D721Med (cell line): ENCODE results near the gene TUBGCP2.

Source experiments
- DNase-seq: peaks from one replicate; pipeline ENCODE4 v3.0.0; 2011; ENCODE audit warnings: low spot score; ENCODE audit not compliant: insufficient read length
- FAIRE-seq: peaks from 2 replicates; lab custom pipeline; 2011; peaks lifted over from hg19 to GRCh38; lab: Jason Lieb, UNC
- TF ChIP-seq, protein P1 (sequence below): IDR thresholded peaks from 2 replicates; pipeline ENCODE4 v1.5.1; 2012; ENCODE audit warnings: mild to moderate bottlenecking, control low read depth; ENCODE audit not compliant: insufficient read depth; ENCODE audit errors: missing control alignments

TUBGCP2 gene

DNA sequence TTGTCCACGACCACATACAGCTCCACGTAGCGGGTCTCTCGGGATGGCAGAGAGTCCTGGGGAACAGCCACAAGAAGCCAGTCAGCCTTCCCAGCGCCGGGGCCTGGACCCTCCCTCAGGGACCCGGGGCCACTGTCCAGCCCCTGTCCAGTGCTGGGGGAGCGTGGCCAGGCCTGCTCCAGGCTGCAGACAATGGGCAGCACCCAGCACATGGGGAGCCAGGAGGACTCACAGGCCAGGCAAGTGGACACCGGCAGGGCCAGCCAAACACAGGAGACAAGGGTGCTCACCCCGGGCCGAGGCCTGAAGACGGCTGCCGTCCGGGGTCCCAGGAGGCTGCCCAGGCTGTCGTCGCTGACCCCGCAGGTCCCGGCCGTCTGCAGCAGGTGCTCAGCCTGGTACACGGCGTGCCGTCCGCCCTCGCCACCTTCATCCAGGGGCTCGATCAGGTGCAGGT lies 35.7 kb downstream of the TUBGCP2 start:
- no peak for FAIRE-seq
- no peak for DNase-seq
- TF ChIP-seq, protein P1, sequence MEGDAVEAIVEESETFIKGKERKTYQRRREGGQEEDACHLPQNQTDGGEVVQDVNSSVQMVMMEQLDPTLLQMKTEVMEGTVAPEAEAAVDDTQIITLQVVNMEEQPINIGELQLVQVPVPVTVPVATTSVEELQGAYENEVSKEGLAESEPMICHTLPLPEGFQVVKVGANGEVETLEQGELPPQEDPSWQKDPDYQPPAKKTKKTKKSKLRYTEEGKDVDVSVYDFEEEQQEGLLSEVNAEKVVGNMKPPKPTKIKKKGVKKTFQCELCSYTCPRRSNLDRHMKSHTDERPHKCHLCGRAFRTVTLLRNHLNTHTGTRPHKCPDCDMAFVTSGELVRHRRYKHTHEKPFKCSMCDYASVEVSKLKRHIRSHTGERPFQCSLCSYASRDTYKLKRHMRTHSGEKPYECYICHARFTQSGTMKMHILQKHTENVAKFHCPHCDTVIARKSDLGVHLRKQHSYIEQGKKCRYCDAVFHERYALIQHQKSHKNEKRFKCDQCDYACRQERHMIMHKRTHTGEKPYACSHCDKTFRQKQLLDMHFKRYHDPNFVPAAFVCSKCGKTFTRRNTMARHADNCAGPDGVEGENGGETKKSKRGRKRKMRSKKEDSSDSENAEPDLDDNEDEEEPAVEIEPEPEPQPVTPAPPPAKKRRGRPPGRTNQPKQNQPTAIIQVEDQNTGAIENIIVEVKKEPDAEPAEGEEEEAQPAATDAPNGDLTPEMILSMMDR = no peak

- no peak for FAIRE-seq
- TF ChIP-seq, protein P1 = no peak
- DNase-seq = no peak
Observed at GRCh38 chr10:133272301-133272963, 36.2 kb downstream of the TUBGCP2 start.

GRCh38 chr10:133271521-133272300 lies 37.0 kb downstream of the TUBGCP2 start:
- no peak for FAIRE-seq

DNA sequence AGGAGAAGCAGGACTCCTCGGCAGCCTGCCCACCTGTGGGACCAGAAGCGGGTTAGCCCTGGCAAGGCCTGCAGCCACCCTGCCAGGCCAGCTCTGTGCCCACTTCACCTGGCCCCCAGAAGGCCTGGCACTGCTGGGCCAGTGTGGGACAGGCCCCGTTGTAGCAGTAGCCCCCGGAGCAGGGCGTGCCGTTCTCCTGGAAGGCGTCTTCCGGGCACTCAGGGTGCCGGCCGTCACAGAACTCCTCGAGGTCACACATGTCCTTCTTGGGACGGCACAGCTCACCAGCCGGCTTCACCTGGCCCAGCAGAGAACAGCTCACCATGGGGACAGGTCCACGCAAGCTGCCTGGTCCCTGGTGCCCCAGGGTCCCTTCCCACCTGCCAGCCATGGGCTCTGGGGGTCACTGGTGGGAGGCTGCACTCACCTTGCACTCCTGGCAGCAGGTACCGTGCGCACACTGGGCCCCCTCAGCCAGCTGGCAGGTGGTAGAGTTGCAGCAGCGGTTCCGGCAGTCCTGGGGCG lies 37.8 kb downstream of the TUBGCP2 start:
- DNase-seq = no peak

More at GRCh38 chr10:133271521-133272300, 37.0 kb downstream of the TUBGCP2 start:
- TF ChIP-seq, protein P1 = no peak
- no peak for DNase-seq

GRCh38 chr10:133270204-133270603 lies 38.5 kb downstream of the TUBGCP2 start:
- FAIRE-seq (no peak), DNase-seq (no peak)
- TF ChIP-seq, protein P1 = no peak

More for the DNA sequence above, 37.8 kb downstream of the TUBGCP2 start:
- TF ChIP-seq, protein P1 = no peak
- FAIRE-seq = no peak

DNA sequence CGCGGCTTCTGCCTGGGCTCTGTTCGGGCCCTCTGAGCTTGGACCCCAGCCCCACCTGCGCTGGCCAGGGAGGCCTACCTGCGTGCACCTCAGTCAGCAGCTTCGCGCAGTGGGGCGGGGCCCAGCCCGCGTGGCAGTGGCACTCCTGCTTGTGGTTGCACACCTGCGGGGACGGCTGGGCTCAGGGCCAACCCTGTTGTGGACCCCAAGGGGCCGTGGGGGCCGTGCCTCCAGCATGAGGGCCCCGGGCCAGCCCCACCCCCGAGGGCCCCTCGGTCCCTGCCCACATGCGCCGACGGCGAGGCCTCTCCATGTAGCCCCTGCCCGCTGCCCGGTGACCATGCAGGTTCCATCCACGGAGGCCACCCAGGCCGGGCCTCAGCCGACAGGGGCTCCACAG lies 39.3 kb downstream of the TUBGCP2 start:
- TF ChIP-seq, protein P1 = no peak
- no peak for DNase-seq
- no peak for FAIRE-seq
